HEK293 (cell line): ENCODE data around the gene KIRREL3.

ENCODE experiments used
- BCL11B ChIP-seq: fragments of 450-650 bp; formaldehyde crosslinking; IDR thresholded peaks from 2 replicates; pipeline ENCODE4 v1.5.1; 2016; ENCODE audit warnings: low read depth, missing biosample characterization, missing genetic modification characterization
- CTCF ChIP-seq: fragments of 450-650 bp; formaldehyde crosslinking; IDR thresholded peaks from 2 replicates; pipeline ENCODE4 v1.5.1; 2016; ENCODE audit warnings: missing biosample characterization, missing genetic modification characterization
- GLIS1 ChIP-seq: fragments of 450-650 bp; formaldehyde crosslinking; IDR thresholded peaks from 2 replicates; pipeline ENCODE4 v1.5.1; 2016; ENCODE audit warnings: missing biosample characterization, missing genetic modification characterization
- KLF16 ChIP-seq: fragments of 450-650 bp; formaldehyde crosslinking; IDR thresholded peaks from 2 replicates; pipeline ENCODE4 v1.5.1; 2017; ENCODE audit warnings: missing biosample characterization, missing genetic modification characterization
- PBX3 ChIP-seq: sonication (generic); formaldehyde crosslinking; IDR thresholded peaks from 2 replicates; pipeline ENCODE4 v1.8.1; 2022; ENCODE audit warnings: mild to moderate bottlenecking, moderate library complexity, missing genetic modification reagents
- PRDM2 ChIP-seq: fragments of 450-650 bp; formaldehyde crosslinking; IDR thresholded peaks from 2 replicates; pipeline ENCODE4 v1.5.1; 2016; ENCODE audit warnings: missing biosample characterization, missing genetic modification characterization, borderline replicate concordance
- SP3 ChIP-seq: fragments of 450-650 bp; formaldehyde crosslinking; IDR thresholded peaks from 2 replicates; pipeline ENCODE4 v1.5.1; 2016; ENCODE audit warnings: missing biosample characterization, missing genetic modification characterization
- SP7 ChIP-seq: fragments of 450-650 bp; formaldehyde crosslinking; IDR thresholded peaks from 2 replicates; pipeline ENCODE4 v1.5.1; 2016; ENCODE audit warnings: missing biosample characterization, missing genetic modification characterization
- TSHZ1 ChIP-seq: fragments of 450-650 bp; formaldehyde crosslinking; IDR thresholded peaks from 2 replicates; pipeline ENCODE4 v1.5.1; 2016; ENCODE audit warnings: missing biosample characterization, missing genetic modification characterization, borderline replicate concordance
- ZBTB21 ChIP-seq: fragments of 450-650 bp; formaldehyde crosslinking; IDR thresholded peaks from 2 replicates; pipeline ENCODE4 v1.5.1; 2017; ENCODE audit warnings: missing biosample characterization, missing genetic modification characterization
- ZBTB7A ChIP-seq: fragments of 450-650 bp; formaldehyde crosslinking; IDR thresholded peaks from 2 replicates; pipeline ENCODE4 v1.5.1; 2016; ENCODE audit warnings: low read depth, missing biosample characterization, missing genetic modification characterization
- ZFP41 ChIP-seq: fragments of 450-650 bp; formaldehyde crosslinking; IDR thresholded peaks from 2 replicates; pipeline ENCODE4 v1.5.1; 2016; ENCODE audit warnings: missing biosample characterization, missing genetic modification characterization, borderline replicate concordance
- ZNF121 ChIP-seq: fragments of 450-650 bp; formaldehyde crosslinking; IDR thresholded peaks from 2 replicates; pipeline ENCODE4 v1.5.1; 2016; ENCODE audit warnings: missing biosample characterization, missing genetic modification characterization
- ZNF157 ChIP-seq: fragments of 450-650 bp; formaldehyde crosslinking; IDR thresholded peaks from 2 replicates; pipeline ENCODE4 v1.5.1; 2016; ENCODE audit warnings: missing biosample characterization, missing genetic modification characterization
- ZNF223 ChIP-seq: fragments of 450-650 bp; formaldehyde crosslinking; IDR thresholded peaks from 2 replicates; pipeline ENCODE4 v1.5.1; 2016; ENCODE audit warnings: missing biosample characterization, missing genetic modification characterization
- ZNF24 ChIP-seq: fragments of 450-650 bp; formaldehyde crosslinking; IDR thresholded peaks from 2 replicates; pipeline ENCODE4 v1.5.1; 2016; ENCODE audit warnings: missing biosample characterization, missing genetic modification characterization
- ZNF324 ChIP-seq: fragments of 450-650 bp; formaldehyde crosslinking; IDR thresholded peaks from 2 replicates; pipeline ENCODE4 v1.5.1; 2016; ENCODE audit warnings: missing biosample characterization, missing genetic modification characterization
- ZNF335 ChIP-seq: fragments of 450-650 bp; formaldehyde crosslinking; conservative IDR thresholded peaks from 2 replicates; pipeline ENCODE4 v1.5.1; 2016; ENCODE audit warnings: missing biosample characterization, missing genetic modification characterization
- ZNF37A ChIP-seq: fragments of 450-650 bp; IDR thresholded peaks from 2 replicates; pipeline ENCODE4 v1.5.1; 2018; ENCODE audit warnings: missing biosample characterization, missing genetic modification characterization
- ZNF394 ChIP-seq: fragments of 450-650 bp; formaldehyde crosslinking; IDR thresholded peaks from 2 replicates; pipeline ENCODE4 v1.5.1; 2016; ENCODE audit warnings: missing biosample characterization, missing genetic modification characterization, mild to moderate bottlenecking, moderate library complexity, borderline replicate concordance
- ZNF404 ChIP-seq: fragments of 450-650 bp; formaldehyde crosslinking; IDR thresholded peaks from 2 replicates; pipeline ENCODE4 v1.5.1; 2017; ENCODE audit warnings: missing biosample characterization, missing genetic modification characterization
- ZNF416 ChIP-seq: fragments of 450-650 bp; formaldehyde crosslinking; IDR thresholded peaks from 2 replicates; pipeline ENCODE4 v1.5.1; 2016; ENCODE audit warnings: missing biosample characterization, missing genetic modification characterization
- ZNF473 ChIP-seq: fragments of 450-650 bp; formaldehyde crosslinking; IDR thresholded peaks from 2 replicates; pipeline ENCODE4 v1.5.1; 2017; ENCODE audit warnings: missing biosample characterization, missing genetic modification characterization
- ZNF560 ChIP-seq: fragments of 450-650 bp; formaldehyde crosslinking; IDR thresholded peaks from 2 replicates; pipeline ENCODE4 v1.5.1; 2017; ENCODE audit warnings: missing biosample characterization, missing genetic modification characterization, borderline replicate concordance
- ZNF596 ChIP-seq: fragments of 450-650 bp; IDR thresholded peaks from 2 replicates; pipeline ENCODE4 v1.5.0; 2018; ENCODE audit warnings: missing biosample characterization, mild to moderate bottlenecking, missing genetic modification characterization, moderate library complexity
- ZNF621 ChIP-seq: fragments of 450-650 bp; formaldehyde crosslinking; IDR thresholded peaks from 2 replicates; pipeline ENCODE4 v1.5.1; 2017; ENCODE audit warnings: missing biosample characterization, missing genetic modification characterization
- ZNF623 ChIP-seq: fragments of 450-650 bp; formaldehyde crosslinking; IDR thresholded peaks from 2 replicates; pipeline ENCODE4 v1.5.1; 2016; ENCODE audit warnings: missing biosample characterization, missing genetic modification characterization
- ZNF629 ChIP-seq: fragments of 450-650 bp; formaldehyde crosslinking; IDR thresholded peaks from 2 replicates; pipeline ENCODE4 v1.5.1; 2017; ENCODE audit warnings: missing biosample characterization, missing genetic modification characterization
- ZNF677 ChIP-seq: fragments of 450-650 bp; IDR thresholded peaks from 2 replicates; pipeline ENCODE4 v1.5.0; 2018; ENCODE audit warnings: missing biosample characterization, mild to moderate bottlenecking, missing genetic modification characterization, moderate library complexity
- ZSCAN30 ChIP-seq: fragments of 450-650 bp; IDR thresholded peaks from 2 replicates; pipeline ENCODE4 v1.5.1; 2018; ENCODE audit warnings: missing biosample characterization, mild to moderate bottlenecking, missing genetic modification characterization, moderate library complexity

The KIRREL3 gene

GRCh38 chr11:126440792-126441514 is 559.6 kb downstream of the KIRREL3 start (continued):
- TF ChIP-seq ZNF621 (no peak), PRDM2 (no peak), KLF16 (tag by site-specific recombination) (no peak), SP7 (tag by site-specific recombination) (peak; percentile 18; the same call in 1 of the 2 replicates), ZNF24 (no peak), ZNF596 (tag by site-specific recombination) (no peak), PBX3 (CRISPR knock-in tag) (no peak), ZNF560 (no peak), ZNF394 (tag by site-specific recombination) (no peak), ZBTB7A (no peak), ZNF335 (tag by site-specific recombination) (no peak), ZNF223 (tag by site-specific recombination) (no peak), SP3 (tag by site-specific recombination) (no peak), ZNF473 (tag by site-specific recombination) (no peak), BCL11B (tag by site-specific recombination) (no peak), ZNF324 (tag by site-specific recombination) (no peak), TSHZ1 (tag by site-specific recombination) (no peak), ZNF37A (tag by site-specific recombination) (no peak), ZNF677 (tag by site-specific recombination) (no peak), CTCF (tag by site-specific recombination) (peak; percentile 71), ZNF121 (tag by site-specific recombination) (0 out of 2 replicates have a peak, but pooled peaks have one; percentile 45), ZNF404 (tag by site-specific recombination) (no peak), ZSCAN30 (peak; percentile 84), ZNF416 (tag by site-specific recombination) (no peak), GLIS1 (tag by site-specific recombination) (peak; percentile 45; the same call in 1 of the 2 replicates), ZBTB21 (tag by site-specific recombination) (no peak), ZNF623 (tag by site-specific recombination) (no peak), ZFP41 (no peak), ZNF157 (no peak), ZNF629 (tag by site-specific recombination) (no peak)
